ENCODE measurements around the gene GIGYF2.

GRCh38 chr2:232860593-232861241 is 163.6 kb downstream of the GIGYF2 start:
- TF ChIP-seq CTCF (conservative IDR thresholded peaks at IDR 0.05) (no peak), ZFX (IDR thresholded peaks at IDR 0.05) (no peak)
